Astrocyte (in vitro differentiated cells and primary cell): ENCODE data around the gene COL27A1.

Source experiments
- CTCF ChIP-seq: IDR thresholded peaks from 2 replicates; pipeline ENCODE4 v1.5.1; 2011; ENCODE audit warnings: low read depth, mild to moderate bottlenecking, inconsistent platforms, low read length, moderate library complexity; ENCODE audit not compliant: insufficient read depth
- EZH2 ChIP-seq: IDR thresholded peaks from 2 replicates; pipeline ENCODE4 v1.6.1; 2012; ENCODE audit warnings: mild to moderate bottlenecking, low read length, inconsistent platforms; ENCODE audit not compliant: insufficient read depth

- no peak for TF ChIP-seq CTCF
- no peak for TF ChIP-seq EZH2
Observed at GRCh38 chr9:114178076-114178475, 22.7 kb downstream of the COL27A1 start.
